SW 1271 (cell line): ENCODE measurements around the gene SPAG9.

Experiments
- DNase-seq, 2 experiments: peaks; one replicate each; lab custom pipeline; 2025; lab: John Stamatoyannopoulos, UW

Gene SPAG9

GRCh38 chr17:51120739-51121619, at the start of gene SPAG9:
Gene SPAG9 (minus strand): TSS chr17:51120868. CDS start chr17:51120656, 212 bp downstream.
- peak; percentile 79 to 92 for DNase-seq

- DNase-seq: no peak
Observed at GRCh38 chr17:51169340-51169739, 48.7 kb upstream of the SPAG9 start.

GRCh38 chr17:51166987-51167931, 46.6 kb upstream of the SPAG9 start:
- peak; percentile 20 to 50 for DNase-seq

GRCh38 chr17:51166198-51166986, 45.7 kb upstream of the SPAG9 start, which contains the start of gene NME2:
Gene NME2 (plus strand): TSS chr17:51166411. CDS start chr17:51166831, 420 bp downstream.
- peak; percentile 53 to 80 for DNase-seq

GRCh38 chr17:51165680-51166197, 45.1 kb upstream of the SPAG9 start:
- no peak for DNase-seq

- no peak for DNase-seq
Observed at GRCh38 chr17:51164911-51165679, 44.4 kb upstream of the SPAG9 start.

- no peak for DNase-seq
Observed at GRCh38 chr17:51161541-51161940, 40.9 kb upstream of the SPAG9 start.

GRCh38 chr17:51159604-51160003, 38.9 kb upstream of the SPAG9 start:
- no peak for DNase-seq

GRCh38 chr17:51155416-51155815, 34.7 kb upstream of the SPAG9 start:
- DNase-seq: no peak

GRCh38 chr17:51154176-51154575, 33.5 kb upstream of the SPAG9 start:
- no peak for DNase-seq

- peak; percentile 96 to 99 for DNase-seq
Observed at GRCh38 chr17:51153210-51154072, 32.8 kb upstream of the SPAG9 start, which contains the start of gene NME1. Gene NME1 (plus strand): TSS chr17:51153559. CDS start chr17:51155655, 2,096 bp downstream.

- peak in 1 of 2 experiments; percentile 50 for DNase-seq
Observed at GRCh38 chr17:51152766-51153209, 32.1 kb upstream of the SPAG9 start.

GRCh38 chr17:51150932-51151331, 30.3 kb upstream of the SPAG9 start:
- no peak for DNase-seq

GRCh38 chr17:51149163-51149562, 28.5 kb upstream of the SPAG9 start:
- DNase-seq: no peak

- no peak for DNase-seq
Observed at GRCh38 chr17:51147650-51148049, 27.0 kb upstream of the SPAG9 start.

- DNase-seq: no peak
Observed at GRCh38 chr17:51144266-51145022, 23.8 kb upstream of the SPAG9 start.

- DNase-seq: no peak
Observed at GRCh38 chr17:51142597-51142996, 21.9 kb upstream of the SPAG9 start.

GRCh38 chr17:51135956-51136355, 15.3 kb upstream of the SPAG9 start:
- DNase-seq: no peak

- no peak for DNase-seq
Observed at GRCh38 chr17:51133365-51133764, 12.7 kb upstream of the SPAG9 start.
